HPDE6-E6E7 (cell line): ENCODE measurements around the gene MYOC.
"Not testable (repeated sequence)": the region's sequence is repeated elsewhere in the genome, so short reads cannot be mapped to it uniquely, and the experiment has no call there.

ENCODE experiments used
- DNase-seq: peaks from one replicate; pipeline ENCODE4 v3.0.0; 2011; ENCODE audit warnings: missing footprints; ENCODE audit errors: extremely low spot score

The MYOC gene

DNA sequence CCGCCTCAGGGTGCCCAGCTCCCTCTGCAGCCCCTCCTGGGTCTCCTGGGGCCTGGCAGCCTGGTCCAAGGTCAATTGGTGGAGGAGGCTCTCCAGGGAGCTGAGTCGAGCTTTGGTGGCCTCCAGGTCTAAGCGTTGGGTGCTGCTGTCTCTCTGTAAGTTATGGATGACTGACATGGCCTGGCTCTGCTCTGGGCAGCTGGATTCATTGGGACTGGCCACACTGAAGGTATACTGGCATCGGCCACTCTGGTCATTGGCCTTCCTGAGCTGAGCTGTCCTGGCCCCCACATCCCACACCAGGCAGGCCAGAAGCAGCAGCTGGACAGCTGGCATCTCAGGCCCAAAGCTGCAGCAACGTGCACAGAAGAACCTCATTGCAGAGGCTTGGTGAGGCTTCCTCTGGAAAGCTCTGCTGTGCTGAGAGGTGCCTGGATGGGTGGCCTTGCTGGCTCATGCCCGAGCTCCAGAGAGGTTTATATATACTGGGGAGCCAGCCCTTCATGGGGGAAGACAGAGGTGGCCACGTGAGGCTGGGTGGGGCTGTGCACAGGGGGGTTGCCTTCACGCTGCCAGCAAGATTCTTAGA lies at the start of gene MYOC:
Gene MYOC (minus strand): TSS at position 455 of the 589 bp plus-strand sequence. CDS start 77 bp downstream, at position 378.
- no peak for DNase-seq

DNA sequence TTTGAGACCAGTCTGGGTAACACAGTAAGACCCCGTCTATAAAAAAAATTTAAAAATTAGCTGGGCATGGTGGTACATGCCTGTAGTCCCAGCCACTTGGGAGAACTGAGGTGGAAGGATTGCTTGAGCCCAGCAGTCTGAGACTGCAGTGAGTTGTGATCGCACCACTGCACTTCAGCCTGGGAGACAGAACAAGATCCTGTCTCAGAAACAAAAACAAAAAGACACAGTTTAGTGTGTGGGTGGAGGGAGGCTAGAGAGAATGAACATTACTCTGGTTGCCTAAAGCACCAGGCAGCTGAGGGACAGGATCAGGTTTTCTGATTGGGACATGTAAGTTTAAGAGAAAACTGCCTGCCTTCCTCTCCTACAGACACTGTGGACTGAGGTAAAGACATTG lies 47.0 kb upstream of the MYOC start:
- DNase-seq, result no peak

DNA sequence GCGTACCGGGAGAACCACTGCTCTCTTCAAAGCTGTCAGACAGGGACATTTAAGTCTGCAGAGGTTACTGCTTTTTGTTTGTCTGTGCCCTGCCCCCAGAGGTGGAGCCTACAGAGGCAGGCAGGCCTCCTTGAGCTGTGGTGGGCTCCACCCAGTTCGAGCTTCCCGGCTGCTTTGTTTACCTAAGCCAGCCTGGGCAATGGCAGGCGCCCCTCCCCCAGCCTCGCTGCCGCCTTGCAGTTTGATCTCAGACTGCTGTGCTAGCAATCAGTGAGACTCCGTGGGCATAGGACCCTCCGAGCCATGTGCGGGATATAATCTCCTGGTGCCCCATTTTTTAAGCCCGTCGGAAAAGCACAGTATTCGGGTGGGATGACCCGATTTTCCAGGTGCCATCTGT lies 43.3 kb upstream of the MYOC start:
- DNase-seq, result not testable (repeated sequence)

DNA sequence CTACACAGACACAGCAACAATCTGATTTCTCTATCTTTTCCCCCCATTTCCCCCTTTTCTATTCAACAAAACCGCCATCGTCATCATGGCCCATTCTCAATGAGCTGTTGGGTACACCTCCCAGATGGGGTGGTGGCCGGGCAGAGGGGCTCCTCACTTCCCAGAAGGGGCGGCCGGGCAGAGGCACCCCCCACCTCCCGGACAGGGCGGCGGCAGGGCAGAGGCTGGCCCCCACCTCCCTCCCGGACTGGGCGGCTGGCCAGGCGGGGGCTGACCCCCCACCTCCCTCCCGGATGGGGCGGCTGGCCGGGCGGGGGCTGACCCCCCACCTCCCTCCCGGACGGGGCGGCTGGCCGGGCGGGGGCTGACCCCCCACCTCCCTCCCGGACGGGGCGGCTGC lies 41.1 kb upstream of the MYOC start:
- not testable (repeated sequence) for DNase-seq

DNA sequence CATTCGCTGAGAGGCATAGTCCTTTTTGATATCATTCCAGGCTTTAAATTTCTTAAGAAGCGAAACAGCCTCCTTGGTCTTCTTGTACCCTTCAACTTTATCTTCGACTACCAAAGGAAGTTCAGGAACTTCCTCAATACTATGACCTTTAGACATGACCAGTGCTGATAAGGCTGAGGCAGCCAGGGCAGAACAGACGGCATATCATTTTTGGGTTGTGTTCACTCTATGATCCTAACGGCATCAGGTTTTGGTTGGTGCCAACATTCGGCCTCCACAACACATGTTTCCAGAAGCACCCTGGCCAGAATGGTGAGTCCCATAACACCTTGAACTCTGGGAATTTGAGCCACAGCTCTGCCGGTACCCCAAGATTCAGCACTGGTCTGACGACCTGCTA lies 31.4 kb upstream of the MYOC start:
- no peak for DNase-seq

DNA sequence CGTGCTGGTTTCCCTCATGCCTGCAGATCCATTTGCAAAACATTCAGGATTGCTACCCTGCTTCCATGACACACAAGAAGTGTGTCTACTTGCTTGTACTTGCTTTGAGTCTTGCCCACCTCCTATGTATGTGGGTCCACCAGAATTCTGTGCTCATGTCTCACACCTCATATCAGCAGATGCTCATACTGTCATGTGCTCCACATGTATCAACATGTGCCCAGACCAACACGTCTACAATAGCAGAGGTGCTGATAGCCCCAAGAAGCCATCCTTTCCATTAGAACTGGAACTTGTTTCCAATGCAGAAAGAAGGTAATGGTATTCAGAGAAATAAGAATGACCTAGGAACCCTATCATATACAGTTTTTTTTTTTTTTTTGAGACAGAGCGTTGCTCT lies 27.9 kb upstream of the MYOC start:
- DNase-seq, result no peak

DNA sequence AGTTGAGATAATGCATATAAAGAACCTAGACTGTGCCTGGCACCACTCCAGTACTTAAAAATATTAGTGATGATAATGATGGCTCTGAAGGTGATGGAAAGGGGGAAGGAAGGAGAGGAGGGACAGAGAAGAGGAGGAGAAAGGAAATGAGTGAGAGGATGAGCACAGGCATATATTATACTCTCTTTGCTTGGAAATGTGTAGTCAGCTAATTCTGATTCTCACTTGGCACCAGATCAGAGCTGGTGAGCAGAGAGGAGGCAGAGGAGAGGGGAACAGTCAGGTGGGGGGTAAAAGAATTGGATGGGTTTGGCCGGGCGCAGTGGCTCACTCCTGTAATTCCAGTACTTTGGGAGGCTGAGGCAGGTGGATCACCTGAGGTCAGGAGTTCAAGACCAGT lies 24.3 kb upstream of the MYOC start:
- DNase-seq, result no peak

DNA sequence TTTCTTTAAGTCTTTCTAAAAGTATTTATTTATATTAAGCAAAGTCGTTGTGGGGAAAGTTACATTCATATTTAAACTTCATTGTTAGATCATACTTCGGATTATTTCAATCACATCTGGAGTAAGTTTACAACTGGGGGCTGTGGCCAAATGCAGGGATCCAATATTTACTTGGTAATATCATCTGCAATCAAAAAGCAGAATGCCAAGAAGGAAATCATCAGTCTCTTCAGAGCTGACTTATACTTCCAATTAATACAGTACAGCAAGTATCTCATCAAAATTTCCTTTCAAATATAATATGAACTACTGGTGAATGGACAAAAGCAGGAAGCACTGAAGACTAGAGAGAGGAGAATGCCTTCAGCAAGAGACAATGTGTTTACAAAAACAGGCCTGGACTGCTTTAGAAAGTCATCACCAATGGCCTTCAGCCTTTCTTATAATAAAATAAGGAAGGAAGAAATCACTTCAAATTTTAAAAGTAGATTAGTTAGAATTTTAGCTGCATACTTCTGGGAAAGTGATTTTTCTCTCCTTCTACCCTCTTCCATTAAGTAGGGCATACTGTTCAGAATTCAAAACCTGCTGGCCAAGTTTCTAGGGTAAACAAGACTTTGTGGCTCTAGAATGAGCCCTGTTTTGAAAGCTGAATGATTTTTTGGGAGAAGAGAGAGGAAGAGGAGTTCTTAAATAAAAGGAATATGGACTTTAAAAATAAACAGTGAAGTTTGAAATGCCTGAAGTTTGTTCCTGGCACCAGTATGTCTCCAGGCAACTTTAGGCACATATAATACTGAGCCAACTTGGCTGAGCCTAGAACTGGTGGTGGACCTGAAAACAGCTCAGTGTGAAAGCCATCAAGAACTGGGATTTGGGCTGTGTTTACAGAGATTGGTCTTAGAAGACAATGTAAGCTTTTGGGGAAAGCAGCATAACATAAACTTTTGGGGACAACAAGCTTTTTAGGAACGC lies 22.2 kb upstream of the MYOC start:
- no peak for DNase-seq

DNA sequence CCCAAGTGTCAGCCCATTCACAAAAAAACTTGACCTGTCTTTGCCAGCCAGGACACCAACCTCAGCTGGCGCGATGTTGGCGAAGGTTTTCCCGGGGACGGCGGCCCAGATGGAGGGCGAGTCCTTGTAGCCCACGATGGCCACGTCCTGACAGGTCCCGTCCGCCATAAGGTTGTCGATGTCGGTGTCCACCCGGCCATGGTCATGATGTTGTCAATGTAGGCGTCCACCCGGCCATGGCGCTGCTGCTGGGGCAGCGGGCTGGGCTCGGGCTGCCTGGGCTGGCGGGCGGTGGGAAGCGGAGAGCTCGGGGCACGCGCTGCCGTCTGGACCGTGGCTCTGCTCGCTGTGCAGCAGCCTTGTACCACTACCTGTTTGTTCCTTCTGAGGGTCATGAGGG lies 18.3 kb upstream of the MYOC start:
- no peak for DNase-seq

DNA sequence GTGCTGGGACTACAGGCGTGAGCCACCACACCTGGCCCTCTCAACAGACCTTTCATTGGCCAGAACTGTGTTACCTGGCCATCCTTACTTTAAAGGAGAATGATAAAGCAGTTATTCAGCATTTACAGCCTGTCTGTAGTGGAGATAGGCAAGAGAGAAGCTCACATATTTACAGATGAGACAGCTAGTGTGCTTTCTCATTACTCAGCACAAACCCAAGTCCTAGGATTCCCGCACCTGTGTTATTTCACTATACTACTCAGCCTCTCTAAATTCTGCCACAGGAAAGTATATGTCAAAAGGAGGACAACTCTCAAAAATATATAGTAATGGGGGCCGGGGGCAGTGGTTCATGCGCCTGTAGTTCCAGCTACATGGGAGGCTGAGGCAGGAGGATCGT lies 15.9 kb upstream of the MYOC start:
- DNase-seq, result no peak

DNA sequence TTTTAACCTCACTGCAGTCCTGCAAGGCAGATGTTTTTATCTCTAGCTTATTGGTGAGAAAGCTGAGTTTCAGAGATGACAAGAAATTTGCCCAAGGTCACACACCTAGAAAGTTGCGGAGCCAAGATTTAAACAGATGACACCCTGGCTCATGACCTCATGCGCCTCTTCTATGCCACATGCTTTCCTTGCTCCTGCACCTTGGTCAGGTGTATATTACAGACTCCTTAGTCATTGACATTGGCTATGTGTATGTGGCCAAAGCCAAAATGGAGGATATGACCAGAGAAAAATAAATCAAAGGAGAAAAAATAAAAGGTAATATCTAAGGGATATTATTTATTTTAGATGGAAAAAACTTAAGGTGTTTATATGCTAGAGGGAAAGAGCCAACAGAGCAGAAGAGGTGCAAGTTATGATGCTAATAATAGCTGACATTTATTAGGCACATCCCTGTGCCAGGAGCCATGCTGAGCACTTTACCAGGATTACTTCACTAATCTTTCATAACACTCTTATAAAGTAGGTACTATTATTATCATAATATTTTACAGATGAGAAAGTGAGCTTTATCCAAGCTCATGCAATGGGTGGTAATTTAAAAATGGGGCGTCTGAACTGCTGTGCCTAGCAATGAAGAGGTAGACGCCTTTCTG lies 13.8 kb upstream of the MYOC start:
- no peak for DNase-seq

DNA sequence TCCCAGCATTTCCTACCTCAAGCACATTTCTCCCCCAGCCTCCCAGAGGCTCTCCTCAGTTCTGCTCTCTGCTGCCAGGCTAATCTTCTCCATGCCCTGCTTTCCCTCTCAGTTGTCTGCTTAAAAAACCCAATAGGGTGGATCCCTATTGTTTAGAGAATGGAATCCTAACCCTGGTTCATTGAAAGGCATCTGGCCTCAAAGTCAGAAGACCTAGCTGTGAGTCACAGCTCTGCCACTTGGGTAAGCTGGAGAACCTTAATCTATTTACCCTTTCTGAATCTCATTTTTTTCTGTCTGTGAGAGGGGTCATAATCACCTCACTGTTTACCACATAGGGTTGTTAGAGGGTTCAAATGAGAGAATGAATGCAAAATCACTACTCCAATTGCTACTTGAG lies 12.5 kb upstream of the MYOC start:
- DNase-seq, result no peak

DNA sequence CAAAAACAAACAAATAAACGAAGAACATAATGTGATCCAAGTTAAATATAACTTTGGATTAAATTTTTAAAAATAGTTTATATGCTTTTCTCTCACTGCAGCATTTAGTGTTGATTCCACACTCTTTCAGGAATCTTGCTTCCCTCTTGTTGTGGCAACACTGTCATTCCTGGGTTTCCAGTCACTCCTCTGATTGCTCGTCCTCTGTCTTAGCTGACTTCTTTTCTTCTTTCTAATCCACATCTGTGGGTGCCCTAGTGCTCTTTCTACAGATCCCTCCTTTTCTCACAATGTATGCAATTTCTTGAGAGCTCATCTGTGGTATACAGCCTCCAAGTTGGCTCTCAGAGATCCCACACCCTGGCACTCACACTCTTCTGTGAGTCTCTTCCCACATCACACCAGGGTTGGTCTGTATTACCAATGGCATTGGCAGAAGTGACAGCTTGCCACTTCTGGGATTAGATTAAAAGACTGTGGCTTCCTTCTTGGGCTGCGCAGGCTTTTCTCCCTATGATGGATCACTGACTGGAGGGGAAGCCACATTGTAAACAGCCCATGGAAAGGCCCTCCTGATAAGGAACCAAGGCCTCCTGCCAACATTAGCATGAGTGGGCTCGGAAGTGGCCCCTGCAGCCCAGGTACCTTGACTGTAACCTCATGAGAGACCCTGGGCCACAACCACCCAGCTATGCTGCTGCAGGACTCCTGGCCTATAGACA lies 11.5 kb upstream of the MYOC start:
- no peak for DNase-seq

DNA sequence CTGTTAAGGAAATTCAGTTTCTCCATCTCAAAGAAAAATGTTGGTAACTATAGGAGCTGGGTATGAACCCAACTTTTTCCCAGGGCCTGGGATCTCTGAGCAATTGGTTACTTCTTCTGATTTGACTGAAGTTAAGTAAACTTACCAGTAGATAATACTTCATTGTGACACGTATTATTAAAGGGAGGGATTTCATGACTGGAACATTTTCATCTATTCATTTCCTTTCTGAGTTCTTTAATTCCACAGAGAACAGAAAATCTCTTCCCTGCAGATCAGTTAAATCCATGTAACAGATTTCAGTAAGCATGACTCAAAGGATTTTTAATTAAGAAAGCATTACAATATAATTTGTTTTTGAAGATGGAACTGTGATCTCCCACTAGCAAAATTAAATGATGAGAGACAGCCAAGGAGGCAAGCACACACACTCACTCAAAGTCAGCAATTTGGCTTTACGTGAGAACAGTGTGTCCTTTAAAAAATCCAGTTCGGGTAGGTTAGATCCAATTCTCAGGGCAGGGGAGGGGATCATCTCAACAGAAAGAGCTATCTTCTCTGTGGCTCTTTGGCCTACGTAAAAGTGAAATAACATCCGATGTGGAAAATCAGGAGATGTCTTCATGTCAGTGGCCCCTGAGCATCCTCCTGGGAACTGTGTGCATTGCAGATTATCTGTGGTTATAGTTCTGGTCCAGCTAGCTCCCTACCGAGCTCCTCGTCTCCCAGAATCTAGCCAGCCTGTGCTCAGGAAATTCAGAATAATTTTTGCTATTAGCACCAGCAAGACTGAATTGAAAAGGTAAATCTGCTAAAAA lies 10.8 kb upstream of the MYOC start:
- no peak for DNase-seq

DNA sequence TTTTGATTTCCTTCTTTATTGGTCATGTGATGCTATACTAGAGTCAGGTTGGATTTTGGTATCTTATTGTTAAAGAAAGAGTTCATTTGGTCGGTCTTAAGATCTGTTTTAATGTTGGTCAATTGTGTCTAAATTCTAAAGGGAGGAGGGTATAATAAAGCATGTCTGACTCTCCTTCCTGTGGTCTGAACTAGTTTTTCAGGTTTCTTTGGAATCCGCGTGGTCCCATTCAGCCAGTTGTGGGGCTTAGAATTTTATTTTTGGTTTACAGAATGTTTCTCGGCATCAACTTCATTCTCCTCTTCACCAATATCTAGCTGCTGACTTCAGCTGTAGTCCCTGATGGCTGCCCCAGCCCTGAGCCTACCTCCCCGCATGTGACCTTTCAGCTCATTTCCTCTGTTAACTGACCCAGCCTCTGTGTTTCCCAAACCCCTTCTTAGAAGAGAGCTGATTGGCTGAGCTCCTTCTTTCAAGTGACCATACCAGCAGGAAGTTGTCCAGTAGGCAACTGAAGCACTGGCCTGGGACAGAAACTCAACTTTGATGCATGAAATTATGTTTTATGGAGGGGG lies 8.7 kb upstream of the MYOC start:
- no peak for DNase-seq

DNA sequence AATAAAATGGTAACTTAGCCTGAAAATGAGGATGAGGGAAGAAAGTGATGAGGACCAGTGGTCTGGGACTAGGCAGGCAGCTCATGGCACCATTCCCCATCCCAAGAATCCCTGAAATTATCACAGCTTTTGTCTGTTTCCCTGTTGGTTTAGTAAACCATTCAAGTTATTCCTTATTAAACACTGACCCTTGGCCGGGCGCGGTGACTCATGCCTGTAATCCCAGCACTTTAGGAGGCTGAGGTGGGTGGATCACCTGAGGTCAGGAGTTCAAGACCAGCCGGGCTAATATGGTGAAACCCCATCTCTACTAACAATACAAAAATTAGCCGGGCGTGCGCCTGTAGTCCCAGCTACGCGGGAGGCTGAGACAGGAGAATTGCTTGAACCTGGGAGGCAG lies 3.7 kb upstream of the MYOC start:
- DNase-seq, result not testable (repeated sequence)

DNA sequence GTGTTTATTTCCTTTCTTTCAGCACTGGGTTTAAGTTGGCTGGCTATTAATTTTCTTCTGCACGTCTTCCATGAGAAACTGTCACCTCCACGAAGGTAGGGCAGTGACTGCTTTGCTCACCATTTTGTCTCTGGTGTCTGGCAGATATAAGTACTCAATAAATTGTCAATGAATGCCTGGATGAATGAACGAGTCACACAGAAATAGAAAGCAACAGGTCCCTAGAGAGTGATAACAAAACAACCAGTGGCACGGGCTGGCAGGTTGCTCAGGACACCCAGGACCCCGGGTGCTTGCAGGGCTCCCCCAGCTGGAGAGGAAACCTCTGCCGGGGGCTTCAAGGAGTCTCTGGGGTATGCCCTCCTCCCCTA lies 3.2 kb upstream of the MYOC start:
- no peak for DNase-seq

DNA sequence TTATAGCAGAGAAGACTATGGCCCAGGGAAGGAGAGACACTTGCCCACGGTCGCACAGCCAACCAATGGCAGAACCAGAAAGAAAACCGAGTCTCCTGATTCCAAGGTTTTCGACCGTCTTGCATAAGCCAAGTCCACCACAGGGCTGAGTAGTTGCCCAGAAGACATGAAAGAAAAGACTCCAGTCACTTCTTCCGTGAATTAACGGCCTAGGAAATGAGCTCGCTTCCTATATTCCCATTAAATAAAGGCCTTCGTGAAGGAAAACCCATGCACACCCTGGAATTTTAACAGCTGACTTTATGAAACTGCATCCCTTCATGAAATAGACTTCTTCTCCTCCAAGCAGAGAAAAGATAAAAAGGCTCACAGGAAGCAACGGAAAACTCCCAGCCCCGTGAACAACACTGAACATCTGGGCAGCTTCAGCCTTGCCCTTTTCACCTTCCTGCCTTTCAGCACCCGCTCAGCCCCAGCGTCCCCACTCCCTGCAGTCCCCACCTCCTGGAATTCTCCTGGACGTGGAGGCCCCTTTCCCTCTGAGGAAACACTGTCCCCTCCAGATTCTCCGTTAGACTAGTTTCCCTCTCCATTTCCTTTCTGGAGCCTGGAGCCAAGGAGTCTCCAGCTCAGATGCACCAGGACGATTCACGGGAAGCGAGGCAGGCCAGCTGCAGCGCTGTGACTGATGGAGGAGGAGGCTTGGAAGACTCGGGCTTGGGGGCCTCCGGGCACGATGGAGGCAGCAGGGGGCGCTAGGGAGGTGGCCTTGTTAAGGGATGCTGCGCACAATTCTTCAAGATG lies 2.7 kb upstream of the MYOC start:
- DNase-seq, result no peak

DNA sequence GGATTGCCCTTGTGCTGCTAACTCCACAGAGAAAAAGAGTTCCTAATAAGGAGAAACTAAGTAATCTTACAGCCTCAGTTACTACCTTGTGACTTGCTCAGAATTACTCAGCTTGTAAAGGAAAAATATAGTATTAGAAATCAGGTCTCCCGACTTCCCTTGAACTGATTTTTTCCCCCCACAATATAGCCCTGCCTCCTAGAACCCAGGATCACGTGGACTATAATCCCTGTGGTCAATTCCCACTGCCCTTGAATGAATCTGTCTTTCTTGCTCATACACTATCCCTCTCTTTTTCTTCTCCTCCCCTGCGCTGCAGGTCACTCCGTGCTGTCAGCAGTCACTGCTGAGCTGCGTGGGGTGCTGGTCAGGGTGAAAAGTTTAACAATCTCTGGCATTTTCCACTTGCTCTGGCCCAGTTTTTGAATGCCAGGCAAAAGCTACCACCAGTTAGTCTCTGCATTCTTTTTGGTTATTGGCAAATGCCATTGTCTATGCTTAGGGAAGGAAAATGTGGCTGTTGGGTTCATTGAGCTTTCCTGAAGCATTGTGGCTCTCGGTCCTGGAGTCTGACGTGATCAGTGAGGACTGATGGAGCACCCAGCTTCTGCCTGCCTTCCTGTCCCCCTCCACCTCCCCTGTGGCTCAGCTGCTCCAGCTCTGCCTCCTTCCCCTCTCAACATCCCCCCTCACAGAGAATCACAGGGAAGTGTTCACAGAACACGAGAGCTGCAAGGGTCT lies 1.9 kb upstream of the MYOC start:
- no peak for DNase-seq
